ENCODE results near the gene CDC40. TPM values are rescaled to one million over a fixed set of nuclear protein-coding genes. Genes with fewer than 3 reads are reported as not detected.
"Not testable (repeated sequence)": the region's sequence is repeated elsewhere in the genome, so short reads cannot be mapped to it uniquely, and the experiment has no call there.

The CDC40 gene
- total RNA-seq, 2 donors from 2014 or later = 9.2 to 14.3 TPM

DNA sequence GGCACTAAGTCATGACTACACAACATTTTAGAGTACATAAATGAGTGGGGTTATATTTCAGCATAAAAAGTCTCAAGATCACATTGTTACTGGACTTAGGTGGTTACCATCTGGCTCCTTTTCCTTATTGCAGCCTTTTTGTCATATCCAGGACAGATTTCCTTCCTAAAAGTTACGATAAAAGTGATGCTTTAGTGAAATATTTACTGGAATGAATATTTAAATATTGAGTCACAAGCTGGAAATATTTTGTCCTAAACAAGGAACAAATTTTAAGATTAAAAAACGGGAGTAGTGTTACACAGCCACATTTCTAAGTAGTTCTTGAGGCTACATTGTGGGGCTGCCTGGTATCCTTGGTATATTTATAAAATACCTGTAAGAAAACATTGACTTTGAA lies 52.2 kb downstream of the CDC40 start:
- ATAC-seq (no peak), DNase-seq (no peak)
- Histone ChIP-seq H3K27ac (no peak overlapping the region), H3K4me1 (no peaks in the 10 kb centered on the region), H3K36me3 (replicated peaks in 1 of 2; ENCODE audit: insufficient read depth in 1 of 2, low read depth in 2 of 2) (peaks cover 0 to 7% of the 10 kb centered on the region in 2 donors), H3K9me3 (no peaks in the 10 kb centered on the region), H3K4me3 (no peak overlapping the region), H3K27me3 (no peaks in the 10 kb centered on the region)
- TF ChIP-seq, protein P1, sequence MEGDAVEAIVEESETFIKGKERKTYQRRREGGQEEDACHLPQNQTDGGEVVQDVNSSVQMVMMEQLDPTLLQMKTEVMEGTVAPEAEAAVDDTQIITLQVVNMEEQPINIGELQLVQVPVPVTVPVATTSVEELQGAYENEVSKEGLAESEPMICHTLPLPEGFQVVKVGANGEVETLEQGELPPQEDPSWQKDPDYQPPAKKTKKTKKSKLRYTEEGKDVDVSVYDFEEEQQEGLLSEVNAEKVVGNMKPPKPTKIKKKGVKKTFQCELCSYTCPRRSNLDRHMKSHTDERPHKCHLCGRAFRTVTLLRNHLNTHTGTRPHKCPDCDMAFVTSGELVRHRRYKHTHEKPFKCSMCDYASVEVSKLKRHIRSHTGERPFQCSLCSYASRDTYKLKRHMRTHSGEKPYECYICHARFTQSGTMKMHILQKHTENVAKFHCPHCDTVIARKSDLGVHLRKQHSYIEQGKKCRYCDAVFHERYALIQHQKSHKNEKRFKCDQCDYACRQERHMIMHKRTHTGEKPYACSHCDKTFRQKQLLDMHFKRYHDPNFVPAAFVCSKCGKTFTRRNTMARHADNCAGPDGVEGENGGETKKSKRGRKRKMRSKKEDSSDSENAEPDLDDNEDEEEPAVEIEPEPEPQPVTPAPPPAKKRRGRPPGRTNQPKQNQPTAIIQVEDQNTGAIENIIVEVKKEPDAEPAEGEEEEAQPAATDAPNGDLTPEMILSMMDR (IDR thresholded peaks at IDR 0.05) = no peak
- 75 to 80% methylated on average over 2 of the region's 2 CpGs for WGBS, 2 donors
- intact Hi-C loops (cut with DNase I) = no loop called here

DNA sequence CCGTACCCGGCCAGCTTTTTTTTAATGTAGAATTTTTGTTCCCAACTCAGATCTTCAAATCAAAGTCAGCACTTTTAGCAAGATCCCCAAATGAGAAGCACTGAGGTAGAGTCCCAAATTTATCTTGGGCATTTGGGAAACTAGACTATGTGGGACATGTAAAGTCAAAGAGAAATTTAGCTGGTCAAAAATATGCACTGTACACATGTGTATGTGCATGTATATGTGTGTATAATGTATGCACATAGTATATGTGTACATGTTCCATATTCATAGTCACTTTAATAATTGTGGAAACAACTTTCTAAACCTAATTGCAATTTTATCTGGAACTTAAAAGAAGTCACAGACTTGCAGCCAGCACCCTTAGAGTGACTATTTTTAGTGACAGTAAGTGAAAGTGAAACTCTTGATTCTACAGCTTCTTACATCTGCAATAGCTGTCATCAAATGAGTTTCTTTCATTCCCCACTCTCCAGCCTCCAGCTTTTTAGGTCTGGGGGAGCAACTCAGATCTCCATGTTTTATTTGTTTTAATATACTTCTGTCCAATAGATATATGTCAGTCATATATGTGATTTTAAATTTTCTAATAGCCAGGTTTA lies 53.6 kb downstream of the CDC40 start:
- H3K4me1 ChIP-seq = no peaks in the 10 kb centered on the region
- TF ChIP-seq POLR2A (IDR thresholded peaks at IDR 0.05) = no peak
- TF ChIP-seq, protein P1 (IDR thresholded peaks at IDR 0.05) = no peak
- H3K27ac ChIP-seq = no peak overlapping the region
- peaks cover 0 to 1% of the 10 kb centered on the region in 2 donors for H3K36me3 ChIP-seq (replicated peaks in 1 of 2; ENCODE audit: insufficient read depth in 1 of 2, low read depth in 2 of 2)
- DNase-seq = no peak
- intact Hi-C loops (cut with DNase I) = no loop called here
- WGBS, 2 donors = 95 to 100% methylated on average over 2 of the region's 2 CpGs
- no peak overlapping the region for H3K4me3 ChIP-seq
- H3K27me3 ChIP-seq = no peaks in the 10 kb centered on the region
- no peaks in the 10 kb centered on the region for H3K9me3 ChIP-seq
- ATAC-seq = no peak

DNA sequence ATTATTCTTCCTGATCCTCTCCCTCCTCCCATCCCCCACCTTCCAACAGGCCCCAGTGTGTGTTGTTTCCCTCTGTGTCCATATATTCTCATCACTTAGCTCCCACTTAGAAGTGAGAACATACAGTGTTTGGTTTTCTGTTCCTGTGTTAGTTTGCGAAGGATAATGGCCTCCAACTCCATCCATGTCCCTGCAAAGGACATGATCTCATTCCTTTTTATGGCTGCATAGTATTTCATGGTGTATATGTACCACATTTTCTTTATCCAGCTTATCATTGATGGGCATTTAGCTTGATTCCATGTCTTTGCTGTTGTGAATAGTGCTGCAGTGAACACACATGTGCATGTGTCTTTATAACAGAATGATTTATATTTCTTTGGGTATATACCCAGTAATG lies 55.8 kb downstream of the CDC40 start:
- ATAC-seq; H3K4me3 ChIP-seq; intact Hi-C loops (cut with DNase I); H3K36me3 ChIP-seq (replicated peaks in 1 of 2; ENCODE audit: insufficient read depth in 1 of 2, low read depth in 2 of 2); DNase-seq; H3K27ac ChIP-seq; H3K4me1 ChIP-seq; H3K9me3 ChIP-seq; H3K27me3 ChIP-seq: not testable (repeated sequence)
- WGBS, 2 donors = 96% methylated on average over 1 of the region's 1 CpG

DNA sequence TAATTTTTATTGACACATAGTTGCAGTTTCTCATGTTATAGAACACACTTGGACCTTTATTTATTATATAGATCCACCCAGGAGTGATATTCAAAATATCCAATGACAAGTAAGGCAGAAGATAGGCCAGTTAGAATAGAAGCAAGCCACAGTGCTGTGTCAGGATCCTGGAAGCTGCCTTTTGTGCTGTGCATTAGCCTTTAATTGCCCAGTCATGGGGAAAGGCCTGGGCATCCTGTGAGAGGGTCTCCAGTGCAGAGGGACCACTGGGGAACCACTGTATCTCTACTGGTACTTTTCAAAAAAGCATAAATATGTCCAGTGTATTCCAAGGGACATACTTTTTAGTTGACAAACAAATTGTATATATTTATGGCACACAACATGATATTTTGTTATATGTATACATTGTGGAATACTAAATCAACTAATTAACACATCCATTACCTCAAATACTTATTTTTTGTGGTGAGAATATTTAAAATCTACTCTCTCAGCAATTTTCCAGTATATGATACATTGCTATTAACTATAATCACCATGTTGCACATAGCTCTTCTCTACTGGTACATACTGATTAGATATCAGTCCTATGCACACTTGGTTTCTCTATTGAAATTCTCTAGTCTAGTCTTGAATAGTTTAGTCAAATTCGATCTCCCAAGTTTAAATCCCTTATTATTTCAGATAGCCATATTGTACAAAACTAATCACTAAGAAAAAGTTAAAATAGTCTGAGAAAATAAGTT lies 59.5 kb downstream of the CDC40 start:
- DNase-seq (no peak), ATAC-seq (no peak)
- H3K27ac ChIP-seq = no peak overlapping the region
- WGBS, 2 donors = 93% methylated on average over 1 of the region's 1 CpG
- H3K4me3 ChIP-seq = no peak overlapping the region
- no peaks in the 10 kb centered on the region for H3K4me1 ChIP-seq
- H3K27me3 ChIP-seq = no peaks in the 10 kb centered on the region
- H3K36me3 ChIP-seq (replicated peaks in 1 of 2; ENCODE audit: insufficient read depth in 1 of 2, low read depth in 2 of 2) = no peaks in the 10 kb centered on the region
- no peak for TF ChIP-seq POLR2A (IDR thresholded peaks at IDR 0.05)
- TF ChIP-seq, protein P1 (IDR thresholded peaks at IDR 0.05) = no peak
- intact Hi-C loops (cut with DNase I) = no loop called here
- H3K9me3 ChIP-seq = no peaks in the 10 kb centered on the region

DNA sequence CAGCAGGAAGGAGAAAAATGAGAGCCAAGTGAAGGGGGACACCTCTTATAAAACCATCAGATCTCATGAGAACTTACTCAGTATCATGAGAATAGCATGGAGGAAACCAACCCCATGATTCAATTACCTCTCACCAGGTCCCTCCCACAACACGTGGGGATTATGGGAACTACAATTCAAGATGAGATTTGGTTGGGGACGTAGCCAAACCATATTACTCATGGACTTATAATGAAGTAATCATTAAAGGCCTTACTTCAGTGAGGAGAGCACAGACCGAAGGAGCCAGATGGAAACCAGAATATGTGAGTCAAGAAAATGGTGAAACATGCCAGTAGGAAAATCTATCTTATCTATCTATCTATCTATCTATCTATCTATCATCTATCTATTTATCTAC lies 64.4 kb downstream of the CDC40 start:
- H3K27me3 ChIP-seq; ATAC-seq; H3K9me3 ChIP-seq; H3K4me3 ChIP-seq; intact Hi-C loops (cut with DNase I); H3K4me1 ChIP-seq; H3K27ac ChIP-seq; DNase-seq; H3K36me3 ChIP-seq (replicated peaks in 1 of 2; ENCODE audit: insufficient read depth in 1 of 2, low read depth in 2 of 2): not testable (repeated sequence)
- WGBS, 2 donors = 89 to 92% methylated on average over 3 of the region's 3 CpGs

DNA sequence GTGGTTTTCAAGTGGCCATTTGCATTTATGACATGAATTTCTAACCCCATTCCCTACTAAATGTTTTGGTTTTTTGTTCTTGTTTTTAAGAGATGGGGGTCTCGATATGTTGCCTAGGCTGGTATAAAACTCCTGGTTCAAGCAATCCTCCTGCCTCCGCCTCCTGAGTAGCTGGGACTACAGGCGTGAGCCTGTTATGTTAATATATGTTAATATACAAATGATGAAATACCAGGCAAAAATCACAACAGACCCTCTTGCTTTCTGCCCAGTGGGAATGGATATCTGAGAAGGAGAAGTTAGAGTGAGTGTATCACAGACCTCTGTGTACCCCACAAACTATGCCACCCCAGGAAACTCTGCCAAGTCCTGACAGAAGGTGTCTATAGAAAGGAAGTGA lies 66.2 kb downstream of the CDC40 start:
- H3K4me1 ChIP-seq = no peaks in the 10 kb centered on the region
- no peaks in the 10 kb centered on the region for H3K9me3 ChIP-seq
- WGBS, 2 donors = 95 to 99% methylated on average over 3 of the region's 3 CpGs

More for the DNA sequence above, 66.2 kb downstream of the CDC40 start:
- H3K36me3 ChIP-seq (replicated peaks in 1 of 2; ENCODE audit: insufficient read depth in 1 of 2, low read depth in 2 of 2) = no peaks in the 10 kb centered on the region
- H3K27ac ChIP-seq = no peak overlapping the region
- no peak for DNase-seq
- intact Hi-C loops (cut with DNase I) = no loop called here
- no peak for TF ChIP-seq POLR2A (IDR thresholded peaks at IDR 0.05)
- TF ChIP-seq, protein P1 (IDR thresholded peaks at IDR 0.05) = no peak
- no peak overlapping the region for H3K4me3 ChIP-seq
- ATAC-seq = no peak
- H3K27me3 ChIP-seq = no peaks in the 10 kb centered on the region
